CD8-positive, alpha-beta memory T cell (primary cell): ENCODE data around the gene DHX29. TPM values are rescaled to one million over a fixed set of nuclear protein-coding genes. Genes with fewer than 3 reads are reported as not detected.

Experiments used
- CTCF ChIA-PET: fragments of 350-600 bp; sonication (Branson Sonifier 250); formaldehyde crosslinking; loops from one replicate; lab custom pipeline; 2021; ENCODE audit warnings: antibody characterized with exemption; lab: Charles Lee
- POLR2A ChIA-PET: fragments of 350-600 bp; sonication (Branson Sonifier 250); formaldehyde crosslinking; loops from one replicate; lab custom pipeline; 2021; ENCODE audit warnings: antibody characterized with exemption; lab: Charles Lee
- DNase-seq, 5 donors: peaks; one replicate each; pipeline versions ENCODE4 v3.0.0 to v3.0.0-alpha.2; 2020 to 2022; ENCODE audit warnings: mixed read lengths in 1 of 5
- H3K27ac ChIP-seq: one replicate; pipeline ENCODE4 v1.7.0; 2013; ENCODE audit warnings: low read depth, mild to moderate bottlenecking, low read length, moderate library complexity
- H3K27me3 ChIP-seq: 2 replicates; pipeline ENCODE4 v1.7.0; 2013; ENCODE audit warnings: low read length, mild to moderate bottlenecking; ENCODE audit not compliant: insufficient read depth, poor library complexity, severe bottlenecking
- H3K36me3 ChIP-seq: 2 replicates; pipeline ENCODE4 v1.7.0; 2013; ENCODE audit warnings: mild to moderate bottlenecking, low read length, moderate library complexity; ENCODE audit not compliant: insufficient read depth
- H3K4me1 ChIP-seq: 2 replicates; pipeline ENCODE4 v1.7.0; 2013; ENCODE audit warnings: mild to moderate bottlenecking, low read length, moderate library complexity; ENCODE audit not compliant: insufficient read depth
- H3K4me3 ChIP-seq: 2 replicates; pipeline ENCODE4 v1.7.0; 2013; ENCODE audit warnings: mild to moderate bottlenecking, low read length
- H3K9me3 ChIP-seq: 2 replicates; pipeline ENCODE4 v1.7.0; 2013; ENCODE audit warnings: mild to moderate bottlenecking, low read length
- H3K27ac Mint-ChIP-seq, 8 donors: one replicate each; pipeline ENCODE4 v1.8.0; 2020 to 2021; ENCODE audit warnings: mixed read lengths in 8 of 8, mild to moderate bottlenecking in 6 of 8, inconsistent platforms in 3 of 8, moderate library complexity in 3 of 8
- H3K27me3 Mint-ChIP-seq, 2 donors: one replicate each; pipeline ENCODE4 v1.8.0; 2020 to 2021; ENCODE audit warnings: mixed read lengths in 2 of 2, mild to moderate bottlenecking in 1 of 2, moderate library complexity in 1 of 2
- H3K36me3 Mint-ChIP-seq, 3 donors: one replicate each; pipeline ENCODE4 v1.8.0; 2020 to 2021; ENCODE audit warnings: mixed read lengths in 3 of 3, inconsistent platforms in 1 of 3, mild to moderate bottlenecking in 1 of 3
- H3K4me1 Mint-ChIP-seq, 3 donors: one replicate each; pipeline ENCODE4 v1.8.0; 2020 to 2021; ENCODE audit warnings: mixed read lengths in 3 of 3, inconsistent platforms in 1 of 3, mild to moderate bottlenecking in 1 of 3
- H3K4me3 Mint-ChIP-seq, 7 donors: one replicate each; pipeline ENCODE4 v1.8.0; 2020 to 2021; ENCODE audit warnings: mixed read lengths in 7 of 7, mild to moderate bottlenecking in 6 of 7, moderate library complexity in 4 of 7, inconsistent platforms in 2 of 7
- H3K9me3 Mint-ChIP-seq, 5 donors: one replicate each; pipeline ENCODE4 v1.8.0; 2020 to 2022; ENCODE audit warnings: mixed read lengths in 5 of 5, mild to moderate bottlenecking in 3 of 5, moderate library complexity in 2 of 5, inconsistent platforms in 1 of 5
- polyA plus RNA-seq: library from polyadenylated mRNA; unstranded; fragments of 300-500 nt; fragmentation: Illumina TruSeq; gene quantifications from one replicate; pipeline ENCODE4 v1.2.3, GENCODE V29; 2021
- total RNA-seq, 2 experiments: library from RNA; stranded (reverse); gene quantifications; one replicate each; pipeline ENCODE4 v1.2.3, GENCODE V29; 2021

The DHX29 gene
- total and polyA plus RNA-seq, 3 experiments from 2014 or later: 21.6 to 25.5 (median 21.7) TPM

DNA sequence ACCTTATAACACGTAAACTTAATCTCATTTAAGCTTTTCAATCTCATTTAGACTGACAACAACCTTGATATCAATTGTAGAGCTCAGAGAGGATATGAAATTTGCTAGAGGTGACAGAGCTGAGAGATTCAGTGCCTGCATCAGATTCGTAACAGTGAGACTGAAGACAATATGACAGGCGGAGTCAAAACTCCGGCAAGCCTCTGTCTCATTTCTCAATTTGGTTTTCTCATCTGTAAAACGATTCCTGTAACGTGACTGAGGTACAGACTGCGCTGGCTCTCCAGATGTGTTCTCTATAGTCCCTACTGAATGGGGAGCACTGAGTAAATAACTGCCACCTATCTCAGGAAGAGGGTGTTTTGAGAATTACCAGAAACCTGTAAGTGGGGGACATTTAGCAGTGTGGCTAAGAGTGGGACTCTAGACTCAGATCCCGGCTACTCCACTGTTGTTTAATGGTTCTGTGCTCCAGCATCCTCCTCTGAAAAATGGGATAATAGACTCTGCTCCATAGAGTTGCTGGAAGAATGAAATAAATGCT, 77.3 kb downstream of the DHX29 start:
- Histone ChIP-seq H3K4me1 (peaks cover 45% of the 10 kb centered on the region), H3K36me3 (no peaks in the 10 kb centered on the region), H3K27ac (no peak overlapping the region), H3K4me3 (no peak overlapping the region), H3K27me3 (peaks cover 79% of the 10 kb centered on the region), H3K9me3 (no peaks in the 10 kb centered on the region)
- POLR2A ChIA-PET: interaction anchor here (0.6 kb wide), 1 partner anchor 12 kb away, joined by 5 read pairs; no protein-coding TSS in a partner anchor
- Mint-ChIP-seq H3K36me3 (no peaks in the 10 kb centered on the region), H3K4me3 (peak overlapping the region in 4 of 7 donors; percentile 3 to 94 (median 86)), H3K9me3 (peaks cover 0 to 1% (median 0%) of the 10 kb centered on the region in 5 donors), H3K27ac (no peak overlapping the region), H3K4me1 (peaks cover 36 to 56% (median 37%) of the 10 kb centered on the region in 3 donors), H3K27me3 (peaks cover 74 to 82% of the 10 kb centered on the region in 2 donors)
- CTCF ChIA-PET: no interaction called here
- DNase-seq: no peak

DNA sequence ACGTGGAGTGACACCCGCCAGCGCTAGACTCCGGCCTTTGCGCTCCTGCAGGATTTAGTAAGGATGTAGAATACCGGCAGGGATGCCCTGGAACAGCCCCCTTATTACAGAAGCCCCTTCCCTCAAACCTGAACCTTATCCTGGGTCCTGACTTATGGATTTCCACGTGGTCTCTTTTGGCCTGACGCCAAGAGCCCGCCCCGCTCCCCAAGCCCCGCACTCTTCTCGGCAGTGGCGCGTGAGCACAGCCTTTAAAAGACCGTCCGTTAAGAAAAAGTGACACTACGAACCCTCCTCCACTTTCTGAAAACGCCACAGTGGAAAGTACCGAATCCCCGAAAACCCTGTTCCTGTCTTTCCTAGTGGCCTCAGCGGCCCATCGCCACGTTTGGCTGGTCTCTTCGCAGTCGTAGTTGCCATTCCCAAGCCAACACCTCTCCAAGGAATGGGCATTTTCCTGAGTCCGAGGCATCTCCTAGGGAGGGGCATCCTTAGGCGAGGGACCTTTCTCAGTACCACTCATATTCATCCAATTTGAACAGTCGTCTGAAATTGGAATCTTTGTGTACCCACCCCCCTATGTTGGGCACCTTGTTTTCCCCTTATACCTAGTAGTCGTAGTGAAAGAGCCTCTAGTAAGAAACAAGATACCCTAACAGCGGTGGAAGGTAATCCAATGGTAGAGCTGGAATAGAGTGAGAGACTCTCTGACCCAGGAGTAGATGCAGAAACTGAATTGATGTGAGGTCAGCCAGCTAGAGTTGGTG, 79.6 kb downstream of the DHX29 start:
- Histone ChIP-seq H3K4me3 (no peak overlapping the region), H3K36me3 (no peaks in the 10 kb centered on the region), H3K4me1 (peaks cover 40% of the 10 kb centered on the region), H3K27me3 (peaks cover 87% of the 10 kb centered on the region), H3K9me3 (no peaks in the 10 kb centered on the region), H3K27ac (no peak overlapping the region)
- Mint-ChIP-seq H3K27ac (peak overlapping the region in 1 of 8 donors; percentile 24), H3K9me3 (peaks cover 0 to 1% (median 0%) of the 10 kb centered on the region in 5 donors), H3K4me1 (peaks cover 35 to 54% (median 36%) of the 10 kb centered on the region in 3 donors), H3K27me3 (peaks cover 78 to 91% of the 10 kb centered on the region in 2 donors), H3K36me3 (no peaks in the 10 kb centered on the region), H3K4me3 (peak overlapping the region; percentile 67 to 83 (median 73))
- DNase-seq: no peak
- ChIA-PET POLR2A (no interaction called here), CTCF (no interaction called here)

DNA sequence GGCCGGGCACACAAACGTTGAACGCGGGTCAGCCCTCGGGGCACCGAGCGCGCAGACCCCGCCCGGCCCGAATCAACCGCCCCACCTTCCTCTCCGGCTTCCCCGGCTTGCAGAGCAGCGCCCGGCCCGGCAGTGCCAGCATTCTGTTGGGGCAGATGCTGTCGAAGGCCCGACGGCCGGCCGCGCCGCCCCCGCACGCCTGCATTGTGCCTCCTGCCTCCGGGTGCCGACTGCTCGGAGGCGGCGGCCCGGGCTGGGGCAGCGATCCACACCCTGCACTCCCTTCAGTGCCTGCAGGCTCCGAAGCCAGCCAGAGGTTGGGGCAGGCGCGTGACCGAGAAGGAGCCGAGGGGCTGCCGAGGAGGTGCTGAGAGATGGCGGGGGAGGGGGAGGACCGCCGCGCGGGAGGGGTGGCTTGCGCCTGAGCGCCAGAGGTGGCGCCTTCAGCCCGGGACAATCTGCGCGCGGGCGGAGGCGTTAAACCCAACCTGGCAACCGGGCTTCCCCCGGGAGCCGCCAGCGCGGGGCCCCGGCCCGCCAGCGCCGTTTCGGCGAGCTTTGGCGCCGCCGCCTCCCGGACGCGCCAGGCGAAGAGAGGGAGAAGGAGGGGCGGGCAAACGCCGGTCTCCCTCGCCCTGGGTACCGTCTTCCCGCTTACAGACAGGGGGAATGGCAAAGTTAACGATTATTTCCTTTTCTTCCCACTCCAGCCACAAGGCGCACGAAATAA, 80.4 kb downstream of the DHX29 start, which contains the start of gene MCIDAS:
Gene MCIDAS (minus strand): TSS at position 382 of the 730 bp plus-strand sequence. CDS start 177 bp downstream, at position 205.
- H3K9me3 ChIP-seq: no peaks in the 10 kb centered on the region
- Mint-ChIP-seq H3K27me3 (peaks cover 79 to 91% of the 10 kb centered on the region in 2 donors), H3K4me1 (peaks cover 35 to 54% (median 35%) of the 10 kb centered on the region in 3 donors), H3K27ac (peak within 1 kb of the TSS in 1 of 8 donors; percentile 24), H3K4me3 (peak within 1 kb of the TSS; percentile 67 to 83 (median 73)), H3K36me3 (no peaks in the 10 kb centered on the region), H3K9me3 (no peaks in the 10 kb centered on the region)
- H3K4me3 ChIP-seq: no peak within 1 kb of the TSS
- CTCF ChIA-PET: no interaction called here
- DNase-seq: peak in 4 of 5 donors; percentile 26 to 59 (median 34)
- H3K36me3 ChIP-seq: no peaks in the 10 kb centered on the region
- peaks cover 87% of the 10 kb centered on the region for H3K27me3 ChIP-seq
- H3K27ac ChIP-seq: no peak within 1 kb of the TSS
- peaks cover 39% of the 10 kb centered on the region for H3K4me1 ChIP-seq
- POLR2A ChIA-PET: no interaction called here

GRCh38 chr5:55226027-55226933, 81.2 kb downstream of the DHX29 start:
- Mint-ChIP-seq H3K27ac (no peak overlapping the region), H3K4me1 (peaks cover 27 to 49% (median 28%) of the 10 kb centered on the region in 3 donors), H3K27me3 (peaks cover 75 to 88% of the 10 kb centered on the region in 2 donors), H3K9me3 (no peaks in the 10 kb centered on the region), H3K4me3 (peak overlapping the region; percentile 59 to 82 (median 67)), H3K36me3 (no peaks in the 10 kb centered on the region)
- H3K9me3 ChIP-seq: no peaks in the 10 kb centered on the region
- peaks cover 82% of the 10 kb centered on the region for H3K27me3 ChIP-seq
- peak in 1 of 5 donors; percentile 27 for DNase-seq
- no peak overlapping the region for H3K27ac ChIP-seq
- ChIA-PET POLR2A (interaction anchor here (0.8 kb wide), 1 partner anchor 81 kb away, joined by 3 read pairs; the partner anchor contains the start of gene DHX29), CTCF (interaction anchor here (0.9 to 1.1 kb wide), 2 partner anchors 8 to 465 kb away, joined by 3 to 4 read pairs; no protein-coding TSS in a partner anchor)
- H3K4me1 ChIP-seq: peaks cover 30% of the 10 kb centered on the region
- H3K36me3 ChIP-seq: no peaks in the 10 kb centered on the region
- H3K4me3 ChIP-seq: no peak overlapping the region

GRCh38 chr5:55225346-55225745, 82.1 kb downstream of the DHX29 start:
- Mint-ChIP-seq H3K9me3 (no peaks in the 10 kb centered on the region), H3K36me3 (no peaks in the 10 kb centered on the region), H3K4me3 (peak overlapping the region in 2 of 7 donors; percentile 36 to 67), H3K27ac (no peak overlapping the region), H3K4me1 (peaks cover 24 to 49% (median 28%) of the 10 kb centered on the region in 3 donors), H3K27me3 (peaks cover 74 to 88% of the 10 kb centered on the region in 2 donors)
- no peak for DNase-seq
- peaks cover 82% of the 10 kb centered on the region for H3K27me3 ChIP-seq
- no peaks in the 10 kb centered on the region for H3K36me3 ChIP-seq
- H3K4me3 ChIP-seq: no peak overlapping the region
- peaks cover 32% of the 10 kb centered on the region for H3K4me1 ChIP-seq
- ChIA-PET CTCF (interaction anchor here (1.1 kb wide), 1 partner anchor 466 kb away, joined by 3 read pairs; no protein-coding TSS in a partner anchor), POLR2A (interaction anchor here (0.8 kb wide), 1 partner anchor 82 kb away, joined by 3 read pairs; the partner anchor contains the start of gene DHX29)
- H3K9me3 ChIP-seq: no peaks in the 10 kb centered on the region
- H3K27ac ChIP-seq: no peak overlapping the region

- Histone ChIP-seq H3K27me3 (peaks cover 77% of the 10 kb centered on the region), H3K36me3 (no peaks in the 10 kb centered on the region), H3K4me3 (no peak overlapping the region), H3K27ac (no peak overlapping the region), H3K4me1 (peaks cover 34% of the 10 kb centered on the region), H3K9me3 (no peaks in the 10 kb centered on the region)
- Mint-ChIP-seq H3K36me3 (no peaks in the 10 kb centered on the region), H3K9me3 (no peaks in the 10 kb centered on the region), H3K4me1 (peaks cover 27 to 53% (median 27%) of the 10 kb centered on the region in 3 donors), H3K27ac (no peak overlapping the region), H3K27me3 (peaks cover 69 to 88% of the 10 kb centered on the region in 2 donors), H3K4me3 (peak overlapping the region in 4 of 7 donors; percentile 29 to 41 (median 34))
- CTCF ChIA-PET: interaction anchor here (0.9 to 1.0 kb wide), 2 partner anchors 9 kb away, joined by 3 read pairs; partner anchors contain the start of gene CCNO
- POLR2A ChIA-PET: interaction anchor here (0.6 to 0.7 kb wide), 2 partner anchors 9 to 50 kb away, joined by 3 read pairs; no protein-coding TSS in a partner anchor
- no peak for DNase-seq
Observed at GRCh38 chr5:55223812-55224240, 83.7 kb downstream of the DHX29 start.
